Left lung (tissue), 10 donors: Measurements from ENCODE around the gene NLRP8. TPM values are rescaled to one million over a fixed set of nuclear protein-coding genes. Genes with fewer than 3 reads are reported as not detected.
"Not testable (repeated sequence)": the region's sequence is repeated elsewhere in the genome, so short reads cannot be mapped to it uniquely, and the experiment has no call there.

Experiments used
- ATAC-seq: fragments of 200-7000 bp; cut with Tn5 transposase; one replicate; pipeline ENCODE4 v1.9.1; 2020; ENCODE audit warnings: moderate library complexity
- DNase-seq, 4 donors: peaks; one replicate each; pipeline ENCODE4 v3.0.0-alpha.2; 2013 to 2020
- H3K27ac ChIP-seq, 2 donors: fragments of 200-600 bp; sonication (generic) in 1 of 2; one replicate each; pipeline versions ENCODE4 v1.5.0 to v1.8.0; 2020 to 2021
- H3K27me3 ChIP-seq, 2 donors: fragments of 200-600 bp; sonication (generic) in 1 of 2; one replicate each; pipeline versions ENCODE4 v1.5.0 to v1.8.0; 2020 to 2021
- H3K36me3 ChIP-seq, 2 donors: fragments of 200-600 bp; sonication (generic) in 1 of 2; one replicate each; pipeline versions ENCODE4 v1.5.0 to v1.8.0; 2020 to 2021
- H3K4me1 ChIP-seq, 2 donors: fragments of 200-600 bp; one replicate each; pipeline ENCODE4 v1.8.0; 2021
- H3K4me3 ChIP-seq, 2 donors: fragments of 200-600 bp; sonication (generic) in 1 of 2; one replicate each; pipeline versions ENCODE4 v1.5.0 to v1.8.0; 2020 to 2021; ENCODE audit warnings: mild to moderate bottlenecking in 1 of 2
- H3K9me3 ChIP-seq, 2 donors: fragments of 200-600 bp; sonication (generic) in 1 of 2; one replicate each; pipeline versions ENCODE4 v1.5.0 to v1.8.0; 2020 to 2021
- intact Hi-C, 2 donors: fragments of 100-400 bp; cut with DNase I; formaldehyde crosslinking; loops; one replicate each; pipeline versions ENCODE4 v1.11.2 to v1.14.2; 2022
- polyA plus RNA-seq, 6 donors: library from polyadenylated mRNA; unstranded; fragments of 120-200 nt; gene quantifications; one replicate each; pipeline ENCODE4 v1.2.1, GENCODE V29; 2013; ENCODE audit not compliant: insufficient read length in 6 of 6
- total RNA-seq, 2 donors: library from RNA; stranded (reverse); fragmentation: NEBNext Ultra II Directional; extraction: Animal tissue kit (Norgen Biotek cat#: 25700); gene quantifications; one replicate each; pipeline ENCODE4 v1.2.1, GENCODE V29; 2021
- TF ChIP-seq, protein P1 (sequence below), 2 donors: fragments of 200-600 bp; sonication (generic) in 1 of 2; IDR thresholded peaks; one replicate each; pipeline versions ENCODE4 v1.5.0 to v1.8.0; 2021; ENCODE audit warnings: antibody characterized with exemption in 2 of 2
- donor health status: DM: no; HTN: yes; CAD: no.
- donor health status: DM: no; HTN: no; CAD: no.

NLRP8 gene
- total and polyA plus RNA-seq, 8 donors: 0.04 TPM; not detected in 7

DNA sequence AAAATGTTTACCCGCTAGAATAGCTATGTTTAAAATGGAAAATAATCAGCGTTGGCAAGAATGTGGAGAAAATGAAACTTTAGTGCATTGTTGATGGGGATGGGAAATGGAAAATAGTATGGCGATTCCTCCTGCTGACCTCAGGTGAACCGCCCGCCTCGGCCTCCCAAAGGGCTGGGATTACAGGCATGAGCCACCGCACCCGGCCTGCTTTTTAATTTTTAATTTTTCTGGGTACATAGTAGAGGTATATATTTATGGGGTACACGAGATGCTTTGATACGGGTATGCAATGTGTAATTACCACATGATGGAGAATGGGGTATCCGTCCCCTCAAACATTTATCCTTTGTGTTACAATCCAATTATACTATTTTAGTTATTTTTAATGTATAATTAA is 7.3 kb upstream of the NLRP8 start:
- H3K27ac ChIP-seq: no peak overlapping the region
- no peak overlapping the region for H3K4me3 ChIP-seq
- H3K9me3 ChIP-seq: peaks cover 0 to 12% of the 10 kb centered on the region in 2 donors
- H3K4me1 ChIP-seq: no peaks in the 10 kb centered on the region
- H3K27me3 ChIP-seq: no peaks in the 10 kb centered on the region
- TF ChIP-seq, protein P1, sequence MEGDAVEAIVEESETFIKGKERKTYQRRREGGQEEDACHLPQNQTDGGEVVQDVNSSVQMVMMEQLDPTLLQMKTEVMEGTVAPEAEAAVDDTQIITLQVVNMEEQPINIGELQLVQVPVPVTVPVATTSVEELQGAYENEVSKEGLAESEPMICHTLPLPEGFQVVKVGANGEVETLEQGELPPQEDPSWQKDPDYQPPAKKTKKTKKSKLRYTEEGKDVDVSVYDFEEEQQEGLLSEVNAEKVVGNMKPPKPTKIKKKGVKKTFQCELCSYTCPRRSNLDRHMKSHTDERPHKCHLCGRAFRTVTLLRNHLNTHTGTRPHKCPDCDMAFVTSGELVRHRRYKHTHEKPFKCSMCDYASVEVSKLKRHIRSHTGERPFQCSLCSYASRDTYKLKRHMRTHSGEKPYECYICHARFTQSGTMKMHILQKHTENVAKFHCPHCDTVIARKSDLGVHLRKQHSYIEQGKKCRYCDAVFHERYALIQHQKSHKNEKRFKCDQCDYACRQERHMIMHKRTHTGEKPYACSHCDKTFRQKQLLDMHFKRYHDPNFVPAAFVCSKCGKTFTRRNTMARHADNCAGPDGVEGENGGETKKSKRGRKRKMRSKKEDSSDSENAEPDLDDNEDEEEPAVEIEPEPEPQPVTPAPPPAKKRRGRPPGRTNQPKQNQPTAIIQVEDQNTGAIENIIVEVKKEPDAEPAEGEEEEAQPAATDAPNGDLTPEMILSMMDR (IDR thresholded peaks at IDR 0.05): no peak
- intact Hi-C loops: no loop called here
- no peak for ATAC-seq
- DNase-seq: no peak
- H3K36me3 ChIP-seq: no peaks in the 10 kb centered on the region

DNA sequence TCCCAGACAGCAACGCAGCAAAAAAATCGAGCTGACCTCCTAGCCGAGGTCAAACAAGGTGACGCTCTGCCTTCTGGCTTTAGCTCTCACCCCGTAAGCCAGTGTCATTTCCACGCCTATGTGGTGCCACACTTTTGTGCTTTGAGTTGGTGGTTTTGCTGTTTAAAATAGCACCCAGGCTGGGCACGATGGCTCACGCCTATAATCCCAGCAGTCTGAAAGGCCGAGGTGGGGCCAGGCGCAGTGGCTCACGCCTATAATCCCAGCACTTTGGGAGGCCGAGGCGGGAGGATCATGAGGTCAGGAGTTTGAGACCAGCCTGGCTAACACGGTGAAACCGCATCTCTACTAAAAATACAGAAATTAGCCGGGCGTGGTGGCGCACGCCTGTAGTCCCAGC is 2.9 kb downstream of the NLRP8 start:
- H3K9me3 ChIP-seq: peaks cover 0 to 26% of the 10 kb centered on the region in 2 donors
- H3K27me3 ChIP-seq, DNase-seq, H3K4me3 ChIP-seq, ATAC-seq, H3K36me3 ChIP-seq, intact Hi-C loops, H3K4me1 ChIP-seq, H3K27ac ChIP-seq: not testable (repeated sequence)

DNA sequence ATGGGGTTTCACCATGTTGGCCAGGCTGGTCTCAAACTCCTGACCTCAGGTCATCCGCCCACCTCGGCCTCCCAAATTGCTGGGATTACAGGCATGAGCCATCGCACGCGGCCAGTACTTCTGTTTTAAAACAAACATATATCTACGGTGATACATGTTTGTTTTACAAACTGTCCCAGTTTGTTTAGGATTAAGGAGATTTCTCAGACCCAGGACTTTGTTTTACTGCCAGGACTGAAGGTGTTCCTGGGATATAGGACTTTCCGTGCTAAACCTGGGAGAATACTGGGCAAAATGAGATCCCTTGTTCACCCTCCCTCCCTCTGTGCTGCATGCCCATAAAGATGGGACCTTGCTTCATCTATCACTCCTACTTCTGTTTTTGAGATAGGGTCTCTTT is 8.8 kb downstream of the NLRP8 start:
- Histone ChIP-seq H3K27me3 (no peaks in the 10 kb centered on the region), H3K36me3 (no peaks in the 10 kb centered on the region), H3K4me3 (no peak overlapping the region), H3K27ac (no peak overlapping the region), H3K4me1 (no peaks in the 10 kb centered on the region), H3K9me3 (peaks cover 0 to 7% of the 10 kb centered on the region in 2 donors)
- intact Hi-C loops: no loop called here
- TF ChIP-seq, protein P1 (IDR thresholded peaks at IDR 0.05): no peak
- DNase-seq (no peak), ATAC-seq (no peak)

DNA sequence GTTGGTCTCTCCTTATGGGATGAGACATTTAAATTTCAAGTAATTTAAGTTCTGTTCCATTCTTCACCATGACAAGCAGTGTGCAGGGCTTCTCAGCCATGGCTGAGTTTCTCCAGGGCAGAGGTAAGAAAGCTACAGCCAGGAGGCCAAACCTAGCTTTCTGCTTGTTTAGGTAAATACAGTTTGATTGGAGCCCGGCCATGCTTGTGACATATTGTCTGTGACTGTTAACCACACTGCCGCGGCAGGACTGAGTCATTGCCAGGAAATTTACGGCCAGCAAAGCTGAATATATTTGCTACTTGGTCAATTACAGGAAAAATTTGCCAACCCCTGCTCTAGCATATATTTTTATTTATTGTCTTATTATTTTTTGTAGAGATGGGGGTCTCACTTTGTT is 10.7 kb downstream of the NLRP8 start:
- H3K27ac ChIP-seq: no peak overlapping the region
- ATAC-seq (no peak), DNase-seq (no peak)
- intact Hi-C loops: no loop called here
- H3K27me3 ChIP-seq: no peaks in the 10 kb centered on the region
- TF ChIP-seq, protein P1 (IDR thresholded peaks at IDR 0.05): no peak
- no peaks in the 10 kb centered on the region for H3K4me1 ChIP-seq
- H3K4me3 ChIP-seq: no peak overlapping the region
- peaks cover 0 to 2% of the 10 kb centered on the region in 2 donors for H3K9me3 ChIP-seq
- H3K36me3 ChIP-seq: no peaks in the 10 kb centered on the region

DNA sequence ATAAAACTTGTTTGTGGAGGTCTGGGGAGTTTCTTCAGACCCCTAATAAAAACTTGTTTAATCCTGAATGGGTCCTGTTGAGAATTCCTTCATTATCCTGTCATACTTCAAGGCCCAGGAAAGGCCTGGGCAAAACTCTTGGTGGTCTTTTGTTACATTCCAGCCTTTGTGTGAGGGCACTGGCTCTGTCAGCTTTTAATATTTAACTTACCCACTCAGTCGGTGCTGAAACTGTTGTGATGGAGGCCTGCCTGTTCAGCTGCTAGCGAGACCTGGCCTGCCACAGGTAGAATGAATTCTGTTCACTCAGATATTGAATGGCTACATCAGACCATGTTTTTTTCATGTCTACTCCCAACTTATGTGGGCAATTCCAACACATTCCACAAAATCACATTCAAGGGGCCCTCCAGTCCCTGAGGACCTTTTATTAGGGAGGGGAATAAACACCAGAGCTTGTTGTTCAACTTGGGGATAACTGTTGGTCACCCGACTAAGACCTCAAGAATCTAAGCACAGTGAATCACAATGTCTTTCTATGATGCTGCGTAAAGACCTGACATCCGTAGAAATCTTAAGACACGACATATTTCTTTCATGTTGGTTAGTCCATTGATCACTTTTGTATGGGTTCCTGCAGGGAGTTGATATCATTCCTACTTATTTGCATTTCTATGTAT is 12.5 kb downstream of the NLRP8 start:
- TF ChIP-seq, protein P1 (IDR thresholded peaks at IDR 0.05): no peak
- Histone ChIP-seq H3K4me1 (no peaks in the 10 kb centered on the region), H3K4me3 (no peak overlapping the region), H3K27me3 (no peaks in the 10 kb centered on the region), H3K9me3 (no peaks in the 10 kb centered on the region), H3K27ac (no peak overlapping the region), H3K36me3 (no peaks in the 10 kb centered on the region)
- ATAC-seq (no peak), DNase-seq (no peak)
- intact Hi-C loops: no loop called here

DNA sequence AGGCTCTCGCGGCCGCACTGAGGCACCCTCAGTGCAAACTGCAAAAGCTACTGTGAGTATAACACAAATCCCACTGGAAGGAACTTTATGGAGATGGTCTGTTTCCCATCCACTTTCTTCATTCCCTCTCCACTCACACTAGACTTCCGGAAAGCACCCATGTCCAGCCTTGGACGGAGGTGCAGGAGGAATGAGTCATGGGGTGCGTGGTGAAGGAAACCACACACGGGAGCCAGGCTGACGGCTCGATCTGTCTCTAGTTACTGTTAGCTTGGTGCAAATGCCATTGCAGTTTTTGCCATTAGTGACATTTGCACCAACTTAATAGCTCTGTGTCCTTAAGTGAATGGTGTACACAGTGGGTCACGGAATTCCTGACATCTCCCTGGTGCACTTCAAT is 14.6 kb downstream of the NLRP8 start:
- no peaks in the 10 kb centered on the region for H3K27me3 ChIP-seq
- no peak overlapping the region for H3K27ac ChIP-seq
- no peaks in the 10 kb centered on the region for H3K36me3 ChIP-seq
- ATAC-seq: no peak
- TF ChIP-seq, protein P1 (IDR thresholded peaks at IDR 0.05): no peak
- no peaks in the 10 kb centered on the region for H3K4me1 ChIP-seq
- H3K4me3 ChIP-seq: no peak overlapping the region
- no peak for DNase-seq
- H3K9me3 ChIP-seq: no peaks in the 10 kb centered on the region
- intact Hi-C loops: no loop called here
